Left lung (tissue), 10 donors: Measurements from ENCODE around the gene LENEP. TPM values are rescaled to one million over a fixed set of nuclear protein-coding genes. Genes with fewer than 3 reads are reported as not detected.
A peak's percentile ranks its signal among the peaks of the same experiment; 100 is the strongest.

Experiments used
- ATAC-seq: fragments of 200-7000 bp; cut with Tn5 transposase; one replicate; pipeline ENCODE4 v1.9.1; 2020; ENCODE audit warnings: moderate library complexity
- DNase-seq, 4 donors: peaks; one replicate each; pipeline ENCODE4 v3.0.0-alpha.2; 2013 to 2020
- H3K27ac ChIP-seq, 2 donors: fragments of 200-600 bp; sonication (generic) in 1 of 2; one replicate each; pipeline versions ENCODE4 v1.5.0 to v1.8.0; 2020 to 2021
- H3K27me3 ChIP-seq, 2 donors: fragments of 200-600 bp; sonication (generic) in 1 of 2; one replicate each; pipeline versions ENCODE4 v1.5.0 to v1.8.0; 2020 to 2021
- H3K36me3 ChIP-seq, 2 donors: fragments of 200-600 bp; sonication (generic) in 1 of 2; one replicate each; pipeline versions ENCODE4 v1.5.0 to v1.8.0; 2020 to 2021
- H3K4me1 ChIP-seq, 2 donors: fragments of 200-600 bp; one replicate each; pipeline ENCODE4 v1.8.0; 2021
- H3K4me3 ChIP-seq, 2 donors: fragments of 200-600 bp; sonication (generic) in 1 of 2; one replicate each; pipeline versions ENCODE4 v1.5.0 to v1.8.0; 2020 to 2021; ENCODE audit warnings: mild to moderate bottlenecking in 1 of 2
- H3K9me3 ChIP-seq, 2 donors: fragments of 200-600 bp; sonication (generic) in 1 of 2; one replicate each; pipeline versions ENCODE4 v1.5.0 to v1.8.0; 2020 to 2021
- CTCF ChIP-seq, 2 donors: fragments of 200-600 bp; sonication (generic) in 1 of 2; IDR thresholded peaks; one replicate each; pipeline versions ENCODE4 v1.5.0 to v1.8.0; 2021; ENCODE audit warnings: antibody characterized with exemption in 2 of 2
- intact Hi-C, 2 donors: fragments of 100-400 bp; cut with DNase I; formaldehyde crosslinking; loops; one replicate each; pipeline versions ENCODE4 v1.11.2 to v1.14.2; 2022
- polyA plus RNA-seq, 6 donors: library from polyadenylated mRNA; unstranded; fragments of 120-200 nt; gene quantifications; one replicate each; pipeline ENCODE4 v1.2.1, GENCODE V29; 2013; ENCODE audit not compliant: insufficient read length in 6 of 6
- total RNA-seq, 2 donors: library from RNA; stranded (reverse); fragmentation: NEBNext Ultra II Directional; extraction: Animal tissue kit (Norgen Biotek cat#: 25700); gene quantifications; one replicate each; pipeline ENCODE4 v1.2.1, GENCODE V29; 2021
- donor health status: DM: no; HTN: yes; CAD: no.
- donor health status: DM: no; HTN: no; CAD: no.

Gene LENEP
- total and polyA plus RNA-seq, 8 donors, result 0.52 to 1.8 (median 0.81) TPM; not detected in 1

GRCh38 chr1:155037851-155038441 is 44.6 kb downstream of the LENEP start:
- intact Hi-C loops, result no loop called here

GRCh38 chr1:155038602-155039307 is 45.4 kb downstream of the LENEP start:
- intact Hi-C loops, result no loop called here

More at GRCh38 chr1:155037851-155038441, 44.6 kb downstream of the LENEP start:
- Histone ChIP-seq H3K4me1 (peaks cover 0 to 28% of the 10 kb centered on the region in 2 donors), H3K27ac (no peak overlapping the region), H3K36me3 (no peaks in the 10 kb centered on the region), H3K27me3 (no peaks in the 10 kb centered on the region), H3K9me3 (no peaks in the 10 kb centered on the region), H3K4me3 (no peak overlapping the region)
- ATAC-seq, result no peak
- no peak for TF ChIP-seq CTCF (IDR thresholded peaks at IDR 0.05)
- no peak for DNase-seq

GRCh38 chr1:155039308-155039669 is 45.9 kb downstream of the LENEP start:
- intact Hi-C loops, result no loop called here
- Histone ChIP-seq H3K27me3 (no peaks in the 10 kb centered on the region), H3K4me3 (no peak overlapping the region), H3K9me3 (no peaks in the 10 kb centered on the region), H3K4me1 (peaks cover 0 to 28% of the 10 kb centered on the region in 2 donors), H3K27ac (no peak overlapping the region), H3K36me3 (no peaks in the 10 kb centered on the region)
- peak in 1 of 4 donors; percentile 58 for DNase-seq
- ATAC-seq, result no peak
- no peak for TF ChIP-seq CTCF (IDR thresholded peaks at IDR 0.05)

More at GRCh38 chr1:155038602-155039307, 45.4 kb downstream of the LENEP start:
- ATAC-seq (peak; percentile 89), DNase-seq (peak in 1 of 4 donors; percentile 54)
- H3K4me1 ChIP-seq, result peaks cover 0 to 28% of the 10 kb centered on the region in 2 donors
- H3K9me3 ChIP-seq, result no peaks in the 10 kb centered on the region
- no peak overlapping the region for H3K4me3 ChIP-seq
- no peak for TF ChIP-seq CTCF (IDR thresholded peaks at IDR 0.05)
- H3K36me3 ChIP-seq, result no peaks in the 10 kb centered on the region
- peak overlapping the region in 1 of 2 donors; percentile 19 for H3K27ac ChIP-seq
- H3K27me3 ChIP-seq, result no peaks in the 10 kb centered on the region

- ATAC-seq (no peak), DNase-seq (peak in 1 of 4 donors; percentile 63)
- no peak overlapping the region for H3K27ac ChIP-seq
- H3K9me3 ChIP-seq, result no peaks in the 10 kb centered on the region
- H3K27me3 ChIP-seq, result no peaks in the 10 kb centered on the region
- H3K36me3 ChIP-seq, result no peaks in the 10 kb centered on the region
- intact Hi-C loops, result no loop called here
- TF ChIP-seq CTCF (IDR thresholded peaks at IDR 0.05), result no peak
- H3K4me1 ChIP-seq, result peaks cover 0 to 39% of the 10 kb centered on the region in 2 donors
- no peak overlapping the region for H3K4me3 ChIP-seq
Observed at GRCh38 chr1:155040358-155041093, 47.1 kb downstream of the LENEP start.

DNA sequence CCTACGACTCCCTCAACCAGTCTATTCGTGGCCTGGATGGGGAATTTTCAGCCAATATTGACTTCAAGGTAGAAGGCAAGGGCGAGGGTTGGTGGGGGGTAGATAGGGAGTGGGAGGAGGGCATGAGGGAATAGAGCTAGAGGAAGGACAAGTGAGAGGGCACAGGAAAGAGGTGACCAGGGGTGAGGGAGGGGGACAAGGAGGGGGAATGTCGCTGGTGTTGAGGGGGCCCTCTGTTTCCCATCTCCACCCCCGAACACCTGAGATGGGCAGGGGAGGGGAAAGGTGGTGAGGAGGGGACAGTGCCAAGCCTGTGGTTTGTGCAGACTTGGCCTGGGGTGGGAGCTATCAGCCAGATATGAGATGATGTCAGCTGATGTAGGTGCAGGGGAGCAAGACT is 49.4 kb downstream of the LENEP start:
- peaks cover 0 to 26% of the 10 kb centered on the region in 2 donors for H3K4me1 ChIP-seq
- no peaks in the 10 kb centered on the region for H3K27me3 ChIP-seq
- TF ChIP-seq CTCF (IDR thresholded peaks at IDR 0.05), result no peak
- H3K36me3 ChIP-seq, result no peaks in the 10 kb centered on the region
- no peak for ATAC-seq
- H3K4me3 ChIP-seq, result no peak overlapping the region
- H3K27ac ChIP-seq, result no peak overlapping the region
- no peak for DNase-seq
- intact Hi-C loops, result no loop called here
- no peaks in the 10 kb centered on the region for H3K9me3 ChIP-seq
